Smooth muscle cell (in vitro differentiated cells): ENCODE data around the gene MELK. TPM values are rescaled to one million over a fixed set of nuclear protein-coding genes. Genes with fewer than 3 reads are reported as not detected.
"Not testable (repeated sequence)": the region's sequence is repeated elsewhere in the genome, so short reads cannot be mapped to it uniquely, and the experiment has no call there.

Experiments
- DNase-seq: peaks from one replicate; lab custom pipeline; 2025; ENCODE audit not compliant: unreplicated experiment; lab: John Stamatoyannopoulos, UW
- H2AFZ ChIP-seq: fragments of 200-600 bp; sonication (generic); 2 replicates; pipeline ENCODE4 v1.6.0; 2016; ENCODE audit warnings: antibody characterized with exemption, low read depth, mild to moderate bottlenecking
- H3F3A ChIP-seq: fragments of 200-600 bp; sonication (generic); 2 replicates; pipeline ENCODE4 v1.6.0; 2017; ENCODE audit warnings: antibody characterized with exemption, low read depth
- H3K27ac ChIP-seq: fragments of 200-600 bp; sonication (generic); 2 replicates; pipeline ENCODE4 v1.5.1; 2016; ENCODE audit warnings: low read depth, mild to moderate bottlenecking
- H3K27me3 ChIP-seq: fragments of 200-600 bp; sonication (generic); 2 replicates; pipeline ENCODE4 v1.6.1; 2016; ENCODE audit warnings: low read depth, mild to moderate bottlenecking
- H3K36me3 ChIP-seq: fragments of 200-600 bp; sonication (generic); 2 replicates; pipeline ENCODE4 v1.5.1; 2016; ENCODE audit warnings: low read depth
- H3K4me1 ChIP-seq: fragments of 200-600 bp; sonication (generic); 2 replicates; pipeline ENCODE4 v1.5.1; 2016; ENCODE audit warnings: low read depth
- H3K4me2 ChIP-seq: fragments of 200-600 bp; sonication (generic); 2 replicates; pipeline ENCODE4 v1.6.0; 2016; ENCODE audit warnings: mild to moderate bottlenecking
- H3K4me3 ChIP-seq: fragments of 200-600 bp; sonication (generic); 2 replicates; pipeline ENCODE4 v1.5.1; 2016; ENCODE audit warnings: mild to moderate bottlenecking
- H3K79me2 ChIP-seq: fragments of 200-600 bp; sonication (generic); 2 replicates; pipeline ENCODE4 v1.6.0; 2016; ENCODE audit warnings: low read depth, mild to moderate bottlenecking
- H3K9ac ChIP-seq: fragments of 200-600 bp; sonication (generic); 2 replicates; pipeline ENCODE4 v1.6.0; 2016; ENCODE audit warnings: low read depth
- H3K9me3 ChIP-seq: fragments of 200-600 bp; sonication (generic); replicated peaks from 2 replicates; pipeline ENCODE4 v1.5.1; 2016; ENCODE audit warnings: low read depth
- H4K20me1 ChIP-seq: fragments of 200-600 bp; sonication (generic); 2 replicates; pipeline ENCODE4 v1.6.0; 2016; ENCODE audit warnings: low read depth
- CTCF ChIP-seq: fragments of 200-600 bp; sonication (generic); IDR thresholded peaks from 2 replicates; pipeline ENCODE4 v1.5.1; 2017; ENCODE audit warnings: borderline replicate concordance, mild to moderate bottlenecking, antibody characterized with exemption; ENCODE audit not compliant: insufficient read depth, poor library complexity, severe bottlenecking
- WGBS: methylation state at CpG from one replicate; pipeline ENCODE4 v1.1.7; 2016; ENCODE audit warnings: low lambda C conversion rate; 5-methylcytosine and 5-hydroxymethylcytosine counted together
- polyA plus RNA-seq: library from polyadenylated mRNA; unstranded; fragments of >200 nt; fragmentation: Nextera tagmentation; extraction: Ambion mirVana; gene quantifications from 2 replicates; pipeline ENCODE4 v1.2.1, GENCODE V29; 2016
- total RNA-seq: library from RNA; depleted of rRNA; stranded (reverse); fragments of >200 nt; gene quantifications from 2 replicates; pipeline ENCODE4 v1.2.3, GENCODE V29; 2014

MELK gene
- total and polyA plus RNA-seq, 2 experiments from 2014 or later: 20.1 to 25.3 TPM

- DNase-seq: no peak
Measured at GRCh38 chr9:36566813-36567221, 5.9 kb upstream of the MELK start.

GRCh38 chr9:36568681-36569080 is 4.0 kb upstream of the MELK start:
- H3K4me1 ChIP-seq, H3K27me3 ChIP-seq, H2AFZ ChIP-seq, H3K9ac ChIP-seq, H3K4me3 ChIP-seq, H3K27ac ChIP-seq, H3K79me2 ChIP-seq, H3K36me3 ChIP-seq, H3K4me2 ChIP-seq, H4K20me1 ChIP-seq, DNase-seq, H3F3A ChIP-seq, H3K9me3 ChIP-seq: not testable (repeated sequence)
- 95% methylated on average over 4 of the region's 4 CpGs for WGBS

More at GRCh38 chr9:36566813-36567221, 5.9 kb upstream of the MELK start:
- H3K27me3 ChIP-seq: no peaks in the 10 kb centered on the region
- H3K4me1 ChIP-seq: no peaks in the 10 kb centered on the region
- H3K27ac ChIP-seq: no peak overlapping the region
- no peak overlapping the region for H2AFZ ChIP-seq
- H3K36me3 ChIP-seq: no peaks in the 10 kb centered on the region
- 71% methylated on average over 8 of the region's 8 CpGs for WGBS
- TF ChIP-seq CTCF: no peak
- H3K79me2 ChIP-seq: no peaks in the 10 kb centered on the region
- no peak overlapping the region for H3K9ac ChIP-seq
- no peak overlapping the region for H3K4me3 ChIP-seq
- H3F3A ChIP-seq: no peaks in the 10 kb centered on the region
- H3K4me2 ChIP-seq: no peak overlapping the region
- no peaks in the 10 kb centered on the region for H3K9me3 ChIP-seq
- H4K20me1 ChIP-seq: no peaks in the 10 kb centered on the region

GRCh38 chr9:36571333-36571732 is 1.4 kb upstream of the MELK start:
- 100% methylated on average over 1 of the region's 2 CpGs for WGBS
- Histone ChIP-seq H3K27me3 (no peaks in the 10 kb centered on the region), H3K27ac (no peak overlapping the region), H3K79me2 (peaks cover 22% of the 10 kb centered on the region), H2AFZ (no peak overlapping the region), H3K4me1 (peaks cover 6% of the 10 kb centered on the region), H3F3A (peaks cover 3% of the 10 kb centered on the region), H3K9ac (no peak overlapping the region), H3K36me3 (no peaks in the 10 kb centered on the region), H3K4me3 (no peak overlapping the region), H3K9me3 (no peaks in the 10 kb centered on the region), H3K4me2 (no peak overlapping the region), H4K20me1 (no peaks in the 10 kb centered on the region)
- no peak for TF ChIP-seq CTCF
- no peak for DNase-seq

GRCh38 chr9:36574045-36574444 is 1.4 kb downstream of the MELK start:
- not testable (repeated sequence) for H3K9ac ChIP-seq

GRCh38 chr9:36575411-36575882 is 2.8 kb downstream of the MELK start:
- Histone ChIP-seq H2AFZ (peak overlapping the region; percentile 41), H3K9me3 (no peaks in the 10 kb centered on the region), H3K27me3 (no peaks in the 10 kb centered on the region), H3K27ac (peak overlapping the region; percentile 54), H4K20me1 (no peaks in the 10 kb centered on the region), H3K79me2 (peaks cover 60% of the 10 kb centered on the region), H3K9ac (no peak overlapping the region), H3K4me2 (peak overlapping the region; percentile 64), H3K4me1 (peaks cover 6% of the 10 kb centered on the region), H3F3A (peaks cover 3% of the 10 kb centered on the region), H3K36me3 (no peaks in the 10 kb centered on the region), H3K4me3 (no peak overlapping the region)
- no peak for TF ChIP-seq CTCF
- WGBS: 18% methylated on average over 2 of the region's 2 CpGs
- no peak for DNase-seq

More at GRCh38 chr9:36574045-36574444, 1.4 kb downstream of the MELK start:
- not testable (repeated sequence) for H3K9me3 ChIP-seq, H4K20me1 ChIP-seq, H3K36me3 ChIP-seq, DNase-seq, H3K27ac ChIP-seq, H3K4me1 ChIP-seq, H3F3A ChIP-seq, H3K27me3 ChIP-seq
- H2AFZ ChIP-seq: peak overlapping the region; percentile 98
- peaks cover 49% of the 10 kb centered on the region for H3K79me2 ChIP-seq
- H3K4me3 ChIP-seq: peak overlapping the region; percentile 89
- WGBS: 88% methylated on average over 8 of the region's 8 CpGs
- peak overlapping the region; percentile 93 for H3K4me2 ChIP-seq
